ENCODE results near the gene ZKSCAN7.

DNA sequence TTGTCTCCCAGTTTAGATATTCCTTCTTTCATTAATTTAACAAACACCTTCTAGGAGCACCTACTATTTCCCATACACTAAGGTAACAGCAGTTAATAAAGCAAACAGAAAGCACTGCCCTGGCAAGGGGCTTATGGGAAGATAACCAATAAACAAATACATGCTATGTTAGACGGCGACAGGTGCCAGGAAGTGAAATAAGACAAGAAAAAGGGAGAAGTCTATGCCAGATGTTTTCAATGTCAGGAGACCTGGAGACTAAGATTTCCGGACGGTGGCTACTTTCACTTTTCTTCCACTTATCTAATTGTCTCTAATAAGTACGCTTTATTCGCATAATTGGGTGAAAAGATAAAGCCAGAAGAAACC is 45.0 kb upstream of the ZKSCAN7 start:
- TF ChIP-seq, protein P1, sequence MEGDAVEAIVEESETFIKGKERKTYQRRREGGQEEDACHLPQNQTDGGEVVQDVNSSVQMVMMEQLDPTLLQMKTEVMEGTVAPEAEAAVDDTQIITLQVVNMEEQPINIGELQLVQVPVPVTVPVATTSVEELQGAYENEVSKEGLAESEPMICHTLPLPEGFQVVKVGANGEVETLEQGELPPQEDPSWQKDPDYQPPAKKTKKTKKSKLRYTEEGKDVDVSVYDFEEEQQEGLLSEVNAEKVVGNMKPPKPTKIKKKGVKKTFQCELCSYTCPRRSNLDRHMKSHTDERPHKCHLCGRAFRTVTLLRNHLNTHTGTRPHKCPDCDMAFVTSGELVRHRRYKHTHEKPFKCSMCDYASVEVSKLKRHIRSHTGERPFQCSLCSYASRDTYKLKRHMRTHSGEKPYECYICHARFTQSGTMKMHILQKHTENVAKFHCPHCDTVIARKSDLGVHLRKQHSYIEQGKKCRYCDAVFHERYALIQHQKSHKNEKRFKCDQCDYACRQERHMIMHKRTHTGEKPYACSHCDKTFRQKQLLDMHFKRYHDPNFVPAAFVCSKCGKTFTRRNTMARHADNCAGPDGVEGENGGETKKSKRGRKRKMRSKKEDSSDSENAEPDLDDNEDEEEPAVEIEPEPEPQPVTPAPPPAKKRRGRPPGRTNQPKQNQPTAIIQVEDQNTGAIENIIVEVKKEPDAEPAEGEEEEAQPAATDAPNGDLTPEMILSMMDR (IDR thresholded peaks at IDR 0.05; ENCODE audit: insufficient read depth, low read length, poor library complexity, severe bottlenecking): no peak
- no peak for TF ChIP-seq EZH2phosphoT487 (conservative IDR thresholded peaks at IDR 0.05; ENCODE audit: low read length)
